ENCODE results near the gene SPCS3. TPM values are rescaled to one million over a fixed set of nuclear protein-coding genes. Genes with fewer than 3 reads are reported as not detected.
"Not testable (repeated sequence)": the region's sequence is repeated elsewhere in the genome, so short reads cannot be mapped to it uniquely, and the experiment has no call there.

The SPCS3 gene
- total RNA-seq, 1 donor from 2014 or later: 122 TPM

- DNase-seq (ENCODE audit: low spot score) (no peak), ATAC-seq (peak; percentile 74)
- intact Hi-C loops (cut with DNase I): no loop called here
Observed at GRCh38 chr4:176340871-176341685, 21.3 kb downstream of the SPCS3 start.

GRCh38 chr4:176342384-176342783, 22.6 kb downstream of the SPCS3 start:
- ATAC-seq (no peak), DNase-seq (ENCODE audit: low spot score) (no peak)
- intact Hi-C loops (cut with DNase I): no loop called here

GRCh38 chr4:176343286-176343685, 23.5 kb downstream of the SPCS3 start:
- no peak for DNase-seq (ENCODE audit: low spot score)
- ATAC-seq: no peak
- intact Hi-C loops (cut with DNase I): no loop called here

GRCh38 chr4:176345346-176345745, 25.6 kb downstream of the SPCS3 start:
- ATAC-seq; intact Hi-C loops (cut with DNase I); DNase-seq (ENCODE audit: low spot score): not testable (repeated sequence)

GRCh38 chr4:176346836-176347235, 27.1 kb downstream of the SPCS3 start:
- DNase-seq (ENCODE audit: low spot score); intact Hi-C loops (cut with DNase I): not testable (repeated sequence)

GRCh38 chr4:176350671-176351070, 30.9 kb downstream of the SPCS3 start:
- intact Hi-C loops (cut with DNase I): loop anchor here (10.0 kb wide), 1 partner anchor 1216 kb away; no protein-coding TSS in a partner anchor
- ATAC-seq (no peak), DNase-seq (ENCODE audit: low spot score) (no peak)

More at GRCh38 chr4:176346836-176347235, 27.1 kb downstream of the SPCS3 start:
- ATAC-seq: not testable (repeated sequence)

- intact Hi-C loops (cut with DNase I): loop anchor here (10.0 kb wide), 1 partner anchor 1220 kb away; no protein-coding TSS in a partner anchor
- ATAC-seq: no peak
- no peak for DNase-seq (ENCODE audit: low spot score)
Observed at GRCh38 chr4:176354884-176355283, 35.1 kb downstream of the SPCS3 start.

- intact Hi-C loops (cut with DNase I): loop anchor here (10.0 kb wide), 1 partner anchor 1223 kb away; no protein-coding TSS in a partner anchor
- no peak for ATAC-seq
- DNase-seq (ENCODE audit: low spot score): no peak
Observed at GRCh38 chr4:176357359-176358082, 37.8 kb downstream of the SPCS3 start.

GRCh38 chr4:176358083-176358469, 38.3 kb downstream of the SPCS3 start:
- no peak for DNase-seq (ENCODE audit: low spot score)
- no peak for ATAC-seq
- intact Hi-C loops (cut with DNase I): loop anchor here (10.0 kb wide), 1 partner anchor 1223 kb away; no protein-coding TSS in a partner anchor

- DNase-seq (ENCODE audit: low spot score) (no peak), ATAC-seq (no peak)
- intact Hi-C loops (cut with DNase I): loop anchor here (10.0 kb wide), 1 partner anchor 1225 kb away; no protein-coding TSS in a partner anchor
Observed at GRCh38 chr4:176359590-176359989, 39.8 kb downstream of the SPCS3 start.

- intact Hi-C loops (cut with DNase I): no loop called here
- ATAC-seq: no peak
- DNase-seq (ENCODE audit: low spot score): no peak
Observed at GRCh38 chr4:176360446-176360845, 40.7 kb downstream of the SPCS3 start.

GRCh38 chr4:176363072-176363471, 43.3 kb downstream of the SPCS3 start:
- ATAC-seq: no peak
- intact Hi-C loops (cut with DNase I): no loop called here
- no peak for DNase-seq (ENCODE audit: low spot score)

GRCh38 chr4:176367771-176368465, 48.2 kb downstream of the SPCS3 start:
- ATAC-seq (no peak), DNase-seq (ENCODE audit: low spot score) (no peak)
- intact Hi-C loops (cut with DNase I): no loop called here

- intact Hi-C loops (cut with DNase I): no loop called here
- DNase-seq (ENCODE audit: low spot score) (no peak), ATAC-seq (no peak)
Observed at GRCh38 chr4:176376032-176376614, 56.4 kb downstream of the SPCS3 start.

GRCh38 chr4:176377780-176378179, 58.0 kb downstream of the SPCS3 start:
- intact Hi-C loops (cut with DNase I): no loop called here
- DNase-seq (ENCODE audit: low spot score) (no peak), ATAC-seq (no peak)

- no peak for DNase-seq (ENCODE audit: low spot score)
- intact Hi-C loops (cut with DNase I): no loop called here
- no peak for ATAC-seq
Observed at GRCh38 chr4:176380352-176381157, 60.8 kb downstream of the SPCS3 start.
